GM19328 (cell line): ENCODE results near the gene MAPKAPK2.

Source experiments
- ATAC-seq: cut with Tn5 transposase; IDR thresholded peaks from one replicate; pipeline ENCODE4 v1.9.1; 2021; ENCODE audit warnings: mild to moderate bottlenecking, moderate library complexity; ENCODE audit not compliant: unreplicated experiment

MAPKAPK2 gene

GRCh38 chr1:206682111-206682510 lies 2.6 kb upstream of the MAPKAPK2 start:
- no peak for ATAC-seq

GRCh38 chr1:206683313-206683712 lies 1.4 kb upstream of the MAPKAPK2 start:
- no peak for ATAC-seq

- ATAC-seq = no peak
Measured at GRCh38 chr1:206684003-206684402, 702 bp upstream of the MAPKAPK2 start.

GRCh38 chr1:206685334-206685768 lies 646 bp downstream of the MAPKAPK2 start:
- peak; percentile 27 for ATAC-seq

- no peak for ATAC-seq
Measured at GRCh38 chr1:206685769-206686477, 1.2 kb downstream of the MAPKAPK2 start.

GRCh38 chr1:206686478-206687249 lies 2.0 kb downstream of the MAPKAPK2 start:
- no peak for ATAC-seq

- ATAC-seq = no peak
Measured at GRCh38 chr1:206687251-206687914, 2.7 kb downstream of the MAPKAPK2 start.

GRCh38 chr1:206687915-206688442 lies 3.3 kb downstream of the MAPKAPK2 start:
- no peak for ATAC-seq

- no peak for ATAC-seq
Measured at GRCh38 chr1:206690516-206690915, 5.8 kb downstream of the MAPKAPK2 start.

GRCh38 chr1:206691604-206692003 lies 6.9 kb downstream of the MAPKAPK2 start:
- ATAC-seq = no peak

GRCh38 chr1:206693029-206693428 lies 8.3 kb downstream of the MAPKAPK2 start:
- no peak for ATAC-seq

- ATAC-seq = no peak
Measured at GRCh38 chr1:206693592-206693991, 8.9 kb downstream of the MAPKAPK2 start.

GRCh38 chr1:206694171-206695124 lies 9.7 kb downstream of the MAPKAPK2 start:
- ATAC-seq = no peak

GRCh38 chr1:206695733-206696132 lies 11.0 kb downstream of the MAPKAPK2 start:
- ATAC-seq = no peak

- ATAC-seq = no peak
Measured at GRCh38 chr1:206696812-206697585, 12.3 kb downstream of the MAPKAPK2 start.

GRCh38 chr1:206698011-206698410 lies 13.3 kb downstream of the MAPKAPK2 start:
- no peak for ATAC-seq

GRCh38 chr1:206699000-206699586 lies 14.4 kb downstream of the MAPKAPK2 start:
- ATAC-seq = no peak

- no peak for ATAC-seq
Measured at GRCh38 chr1:206699626-206700025, 14.9 kb downstream of the MAPKAPK2 start.

GRCh38 chr1:206700445-206701036 lies 15.8 kb downstream of the MAPKAPK2 start:
- no peak for ATAC-seq
